H9 (cell line): ENCODE data around the gene CCNJL. TPM values are rescaled to one million over a fixed set of nuclear protein-coding genes. Genes with fewer than 3 reads are reported as not detected.

Source experiments
- DNase-seq: peaks from one replicate; pipeline ENCODE4 v3.0.0-alpha.2; 2017
- H2AFZ ChIP-seq: one replicate; pipeline ENCODE4 v1.6.1; 2013; ENCODE audit warnings: mild to moderate bottlenecking, low read length, control low read depth, moderate library complexity
- H2AK5ac ChIP-seq: 2 replicates; pipeline ENCODE4 v1.6.1; 2013; ENCODE audit warnings: low read length, control low read depth, mixed read lengths; ENCODE audit not compliant: insufficient read length
- H2BK120ac ChIP-seq: one replicate; pipeline ENCODE4 v1.6.1; 2013; ENCODE audit warnings: low read depth, mild to moderate bottlenecking, low read length, control low read depth, inconsistent platforms; ENCODE audit not compliant: poor library complexity, severe bottlenecking
- H2BK12ac ChIP-seq: 2 replicates; pipeline ENCODE4 v1.6.1; 2013; ENCODE audit warnings: low read length, control low read depth, mixed read lengths, low read depth; ENCODE audit not compliant: insufficient read length
- H2BK15ac ChIP-seq: 2 replicates; pipeline ENCODE4 v1.6.1; 2013; ENCODE audit warnings: low read depth, low read length, control low read depth
- H2BK20ac ChIP-seq: one replicate; pipeline ENCODE4 v1.6.1; 2013; ENCODE audit warnings: low read depth, mild to moderate bottlenecking, low read length, control low read depth, inconsistent platforms; ENCODE audit not compliant: poor library complexity, severe bottlenecking
- H2BK5ac ChIP-seq: 2 replicates; pipeline ENCODE4 v1.6.1; 2013; ENCODE audit warnings: low read length, control low read depth, mixed read lengths; ENCODE audit not compliant: insufficient read length
- H3K14ac ChIP-seq: 2 replicates; pipeline ENCODE4 v1.6.1; 2013; ENCODE audit warnings: low read length, control low read depth; ENCODE audit not compliant: insufficient read depth
- H3K18ac ChIP-seq: 2 replicates; pipeline ENCODE4 v1.6.1; 2013; ENCODE audit warnings: low read depth, mild to moderate bottlenecking, mixed read lengths, low read length, control low read depth; ENCODE audit not compliant: insufficient read length
- H3K23ac ChIP-seq: 2 replicates; pipeline ENCODE4 v1.6.1; 2013; ENCODE audit warnings: low read length, control low read depth, mixed read lengths, low read depth; ENCODE audit not compliant: insufficient read length
- H3K23me2 ChIP-seq: 2 replicates; pipeline ENCODE4 v1.6.1; 2013; ENCODE audit warnings: low read depth, mild to moderate bottlenecking, mixed read lengths, low read length, control low read depth; ENCODE audit not compliant: insufficient read length, poor library complexity, severe bottlenecking
- H3K27ac ChIP-seq: 2 replicates; pipeline ENCODE4 v1.5.1; 2013; ENCODE audit warnings: low read length, control low read depth, mixed read lengths, low read depth; ENCODE audit not compliant: insufficient read length
- H3K27me3 ChIP-seq: 2 replicates; pipeline ENCODE4 v1.6.1; 2013; ENCODE audit warnings: low read length, control low read depth, inconsistent platforms; ENCODE audit not compliant: insufficient read depth
- H3K4ac ChIP-seq: 2 replicates; pipeline ENCODE4 v1.6.1; 2013; ENCODE audit warnings: low read depth, mild to moderate bottlenecking, control low read depth, inconsistent platforms, low read length, moderate library complexity
- H3K4me1 ChIP-seq: 2 replicates; pipeline ENCODE4 v1.6.1; 2013; ENCODE audit warnings: low read length, control low read depth, inconsistent platforms; ENCODE audit not compliant: insufficient read depth
- H3K4me2 ChIP-seq: 2 replicates; pipeline ENCODE4 v1.6.1; 2013; ENCODE audit warnings: low read length, control low read depth, mixed read lengths; ENCODE audit not compliant: insufficient read length, insufficient read depth
- H3K56ac ChIP-seq: 2 replicates; pipeline ENCODE4 v1.6.1; 2013; ENCODE audit warnings: low read depth, mild to moderate bottlenecking, mixed read lengths, low read length, control low read depth; ENCODE audit not compliant: insufficient read length
- H3K79me1 ChIP-seq: 2 replicates; pipeline ENCODE4 v1.6.1; 2013; ENCODE audit warnings: low read depth, mild to moderate bottlenecking, moderate library complexity, low read length, control low read depth, inconsistent platforms; ENCODE audit not compliant: insufficient read depth, poor library complexity, severe bottlenecking
- H3K79me2 ChIP-seq: 2 replicates; pipeline ENCODE4 v1.6.1; 2013; ENCODE audit warnings: low read length, control low read depth, inconsistent platforms; ENCODE audit not compliant: insufficient read depth
- H3K9ac ChIP-seq: 2 replicates; pipeline ENCODE4 v1.6.1; 2013; ENCODE audit warnings: low read length, control low read depth, mixed read lengths; ENCODE audit not compliant: insufficient read length; ENCODE audit errors: extremely low read depth
- H3K9me3 ChIP-seq: one replicate; pipeline ENCODE4 v1.6.1; 2013; ENCODE audit warnings: low read depth, low read length, inconsistent platforms; ENCODE audit not compliant: control insufficient read depth
- H3T11ph ChIP-seq: one replicate; pipeline ENCODE4 v1.6.1; 2013; ENCODE audit warnings: mild to moderate bottlenecking, low read length, control low read depth, inconsistent platforms
- H4K20me1 ChIP-seq: one replicate; pipeline ENCODE4 v1.6.1; 2013; ENCODE audit not compliant: control insufficient read depth, insufficient read length, insufficient read depth
- H4K5ac ChIP-seq: 2 replicates; pipeline ENCODE4 v1.6.1; 2013; ENCODE audit warnings: low read depth, mild to moderate bottlenecking, mixed read lengths, low read length, control low read depth; ENCODE audit not compliant: insufficient read length
- H4K8ac ChIP-seq: replicated peaks from 2 replicates; pipeline ENCODE4 v1.6.1; 2013; ENCODE audit warnings: low read length, control low read depth, mixed read lengths, low read depth; ENCODE audit not compliant: insufficient read length
- H4K91ac ChIP-seq: 2 replicates; pipeline ENCODE4 v1.6.1; 2013; ENCODE audit warnings: low read depth, mild to moderate bottlenecking, moderate library complexity, mixed read lengths, low read length, control low read depth; ENCODE audit not compliant: insufficient read length
- H3K27ac Mint-ChIP-seq, 3 experiments: 2 replicates in 2 of 3; 3 replicates in 1 of 3; pipeline ENCODE4 v1.8.0; 2020 to 2021; ENCODE audit warnings: mixed read lengths in 3 of 3, mild to moderate bottlenecking in 1 of 3, moderate library complexity in 1 of 3
- H3K27me3 Mint-ChIP-seq: 2 replicates; pipeline ENCODE4 v1.8.0; 2021; ENCODE audit warnings: low read depth, mild to moderate bottlenecking, moderate library complexity, mixed read lengths
- H3K36me3 Mint-ChIP-seq, 3 experiments: 2 replicates in 2 of 3; 3 replicates in 1 of 3; pipeline ENCODE4 v1.8.0; 2020 to 2021; ENCODE audit warnings: low read depth in 3 of 3, mixed read lengths in 3 of 3; ENCODE audit not compliant: insufficient read depth in 1 of 3
- H3K4me1 Mint-ChIP-seq, 2 experiments: 2 replicates each; pipeline ENCODE4 v1.8.0; 2020; ENCODE audit warnings: mixed read lengths in 2 of 2
- H3K4me3 Mint-ChIP-seq, 2 experiments: 2 replicates in 1 of 2; 3 replicates in 1 of 2; pipeline ENCODE4 v1.8.0; 2020 to 2021; ENCODE audit warnings: mild to moderate bottlenecking in 2 of 2, mixed read lengths in 2 of 2, moderate library complexity in 1 of 2
- H3K9me3 Mint-ChIP-seq, 2 experiments: 2 replicates in 1 of 2; 3 replicates in 1 of 2; pipeline ENCODE4 v1.8.0; 2020; ENCODE audit warnings: mild to moderate bottlenecking in 2 of 2, mixed read lengths in 2 of 2, moderate library complexity in 1 of 2
- CTCF ChIP-seq: fragments of 200-600 bp; sonication (generic); conservative IDR thresholded peaks from 3 replicates; pipeline ENCODE4 v1.8.0; 2021; ENCODE audit warnings: antibody characterized with exemption, mild to moderate bottlenecking
- WGBS: extraction: QIAGEN DNeasy Blood & Tissue Kit; methylation state at CpG from one replicate; pipeline ENCODE4 v1.1.7; 2013; ENCODE audit warnings: missing lambda C conversion rate, low lambda C conversion rate, mixed read lengths; ENCODE audit not compliant: insufficient read length; ENCODE audit errors: extremely low coverage; 5-methylcytosine and 5-hydroxymethylcytosine counted together
- total RNA-seq: library from RNA; stranded (reverse); gene quantifications from 2 replicates; pipeline ENCODE4 v1.2.1, GENCODE V29; 2021

Gene CCNJL
- total RNA-seq, 1 experiment from 2014 or later = 26.9 TPM

GRCh38 chr5:160254706-160255105, 57.7 kb downstream of the CCNJL start:
- Histone ChIP-seq H4K5ac (no peak overlapping the region), H2BK15ac (no peak overlapping the region), H3K18ac (no peak overlapping the region), H3T11ph (no peak overlapping the region), H3K27ac (no peak overlapping the region), H4K8ac (no peak overlapping the region), H2BK120ac (no peak overlapping the region), H2AK5ac (no peak overlapping the region), H3K79me2 (no peaks in the 10 kb centered on the region), H3K9me3 (no peaks in the 10 kb centered on the region), H2BK5ac (no peak overlapping the region), H3K14ac (no peak overlapping the region), H3K23me2 (no peaks in the 10 kb centered on the region), H4K20me1 (no peaks in the 10 kb centered on the region), H2BK12ac (no peak overlapping the region), H3K79me1 (no peaks in the 10 kb centered on the region), H3K56ac (no peak overlapping the region), H4K91ac (no peak overlapping the region), H2BK20ac (no peak overlapping the region), H3K4me2 (no peak overlapping the region), H3K4ac (no peak overlapping the region), H3K9ac (no peak overlapping the region), H3K27me3 (no peaks in the 10 kb centered on the region), H2AFZ (no peak overlapping the region), H3K23ac (no peak overlapping the region), H3K4me1 (no peaks in the 10 kb centered on the region)
- no peak overlapping the region for H3K4me3 Mint-ChIP-seq
- H3K27ac Mint-ChIP-seq = no peak overlapping the region
- no peak for TF ChIP-seq CTCF
- WGBS = no CpG with 5 or more reads among the region's 6 CpGs
- H3K36me3 Mint-ChIP-seq = peaks cover 43 to 79% (median 63%) of the 10 kb centered on the region in 3 experiments; a peak in 6 of 7 replicates
- H3K4me1 Mint-ChIP-seq = peaks cover 6 to 8% of the 10 kb centered on the region in 2 experiments
- H3K9me3 Mint-ChIP-seq = no peaks in the 10 kb centered on the region
- no peak for DNase-seq
- no peaks in the 10 kb centered on the region; the same call in 1 of the 2 replicates for H3K27me3 Mint-ChIP-seq
